ENCODE measurements around the gene ETFRF1.

ETFRF1 gene

DNA sequence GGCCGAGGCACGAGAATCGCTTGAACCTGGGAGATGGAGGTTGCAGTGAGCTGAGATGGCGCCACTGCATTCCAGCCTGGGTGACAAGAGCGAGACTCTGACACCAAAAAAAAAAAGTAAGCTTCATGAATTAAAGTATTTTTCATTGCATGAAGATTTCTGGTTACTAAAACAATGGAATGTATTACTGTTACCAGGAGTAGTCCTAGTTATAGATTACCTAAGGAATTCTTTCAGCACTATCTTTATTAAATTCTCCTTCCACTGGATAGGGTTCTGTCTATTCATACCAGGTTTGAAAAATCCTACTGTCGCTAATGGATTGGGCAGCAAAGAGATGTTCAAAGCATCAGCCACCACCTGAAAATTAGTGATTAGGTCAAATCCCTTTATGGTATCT lies 12.4 kb downstream of the ETFRF1 start:
- FAIRE-seq (no peak), DNase-seq (ENCODE audit: insufficient read length, low spot score) (no peak)
- TF ChIP-seq PAX5 (IDR thresholded peaks at IDR 0.05; ENCODE audit: insufficient read depth, low read length, severe bottlenecking) (no peak), TAF1 (IDR thresholded peaks at IDR 0.05; ENCODE audit: low read depth, low read length) (no peak), SPI1 (IDR thresholded peaks at IDR 0.05; ENCODE audit: low read depth, low read length) (no peak), POLR2AphosphoS5 (IDR thresholded peaks at IDR 0.05; ENCODE audit: low read depth, low read length) (no peak), POU2F2 (IDR thresholded peaks at IDR 0.05; ENCODE audit: low read depth, low read length) (no peak), POLR2A (IDR thresholded peaks at IDR 0.05; ENCODE audit: low read depth, low read length) (no peak)

DNA sequence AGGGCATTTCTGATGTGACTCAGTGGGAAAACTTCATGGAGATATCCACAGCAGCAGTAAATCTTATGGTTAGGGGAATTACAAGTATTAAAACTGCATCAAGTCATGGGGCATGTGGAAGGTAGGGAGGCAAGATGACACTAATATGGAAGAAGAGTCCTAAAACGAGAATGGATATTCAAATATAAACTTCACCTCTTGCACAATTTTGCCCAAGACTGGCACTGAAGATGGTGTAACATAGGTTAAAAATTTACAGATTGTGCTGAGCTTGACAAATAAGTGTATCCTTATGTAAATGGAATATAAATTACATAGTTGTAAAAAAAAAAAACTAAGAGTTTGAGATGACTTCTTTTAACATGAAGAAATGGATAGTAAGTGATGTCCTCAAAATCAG lies 12.8 kb downstream of the ETFRF1 start:
- FAIRE-seq (no peak), DNase-seq (ENCODE audit: insufficient read length, low spot score) (no peak)
- TF ChIP-seq POLR2A (IDR thresholded peaks at IDR 0.05; ENCODE audit: low read depth, low read length) = no peak
- no peak for TF ChIP-seq SPI1 (IDR thresholded peaks at IDR 0.05; ENCODE audit: low read depth, low read length)
- TF ChIP-seq PAX5 (IDR thresholded peaks at IDR 0.05; ENCODE audit: insufficient read depth, low read length, severe bottlenecking) = no peak
- TF ChIP-seq POLR2AphosphoS5 (IDR thresholded peaks at IDR 0.05; ENCODE audit: low read depth, low read length) = no peak

DNA sequence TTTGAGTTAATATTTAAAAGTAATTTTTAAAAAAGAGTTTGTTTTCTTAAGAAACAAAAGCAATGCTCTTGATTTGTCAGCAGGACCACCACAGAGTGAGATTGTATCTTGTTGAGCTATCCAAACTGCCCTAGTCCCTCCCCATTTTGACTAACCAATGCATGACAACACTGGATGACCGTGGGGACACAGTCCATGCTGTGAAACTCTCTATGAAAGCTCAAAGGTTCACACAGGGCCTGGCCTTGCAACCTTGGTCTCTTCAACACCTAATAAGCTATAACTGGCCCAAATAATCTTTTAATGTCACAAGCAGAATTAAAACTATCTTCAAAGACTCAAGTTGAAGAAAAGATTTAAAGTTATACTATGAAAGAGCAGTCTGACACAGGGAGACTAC lies 13.5 kb downstream of the ETFRF1 start:
- TF ChIP-seq POLR2AphosphoS5 (IDR thresholded peaks at IDR 0.05; ENCODE audit: low read depth, low read length) (no peak), TAF1 (IDR thresholded peaks at IDR 0.05; ENCODE audit: low read depth, low read length) (no peak), POU2F2 (IDR thresholded peaks at IDR 0.05; ENCODE audit: low read depth, low read length) (no peak), SPI1 (IDR thresholded peaks at IDR 0.05; ENCODE audit: low read depth, low read length) (no peak), PAX5 (IDR thresholded peaks at IDR 0.05; ENCODE audit: insufficient read depth, low read length, severe bottlenecking) (no peak), POLR2A (IDR thresholded peaks at IDR 0.05; ENCODE audit: low read depth, low read length) (no peak)
- DNase-seq (ENCODE audit: insufficient read length, low spot score) = no peak
- FAIRE-seq = no peak

DNA sequence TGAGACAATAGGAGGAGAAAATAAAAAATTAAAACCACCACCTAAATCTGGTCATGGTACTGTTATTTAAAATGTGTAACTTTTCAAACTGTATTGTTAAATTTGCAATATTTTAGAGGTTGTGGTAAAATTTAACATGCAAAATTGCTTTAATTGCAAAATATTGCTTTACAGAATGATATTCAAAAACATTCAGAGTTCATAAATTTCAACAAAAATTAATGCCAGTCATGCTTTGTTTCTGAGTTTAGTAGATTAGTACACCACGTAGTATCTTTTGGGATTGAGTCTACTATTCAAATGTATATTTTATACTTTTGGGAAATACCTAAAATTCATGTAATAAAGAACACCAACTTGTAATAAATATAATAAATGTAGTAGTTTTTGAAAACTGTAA lies 18.3 kb downstream of the ETFRF1 start:
- DNase-seq (ENCODE audit: insufficient read length, low spot score) = no peak
- TF ChIP-seq POLR2A (IDR thresholded peaks at IDR 0.05; ENCODE audit: low read depth, low read length) (no peak), TAF1 (IDR thresholded peaks at IDR 0.05; ENCODE audit: low read depth, low read length) (no peak), SPI1 (IDR thresholded peaks at IDR 0.05; ENCODE audit: low read depth, low read length) (no peak), POU2F2 (IDR thresholded peaks at IDR 0.05; ENCODE audit: low read depth, low read length) (no peak), POLR2AphosphoS5 (IDR thresholded peaks at IDR 0.05; ENCODE audit: low read depth, low read length) (no peak), PAX5 (IDR thresholded peaks at IDR 0.05; ENCODE audit: insufficient read depth, low read length, severe bottlenecking) (no peak)
- FAIRE-seq = no peak

DNA sequence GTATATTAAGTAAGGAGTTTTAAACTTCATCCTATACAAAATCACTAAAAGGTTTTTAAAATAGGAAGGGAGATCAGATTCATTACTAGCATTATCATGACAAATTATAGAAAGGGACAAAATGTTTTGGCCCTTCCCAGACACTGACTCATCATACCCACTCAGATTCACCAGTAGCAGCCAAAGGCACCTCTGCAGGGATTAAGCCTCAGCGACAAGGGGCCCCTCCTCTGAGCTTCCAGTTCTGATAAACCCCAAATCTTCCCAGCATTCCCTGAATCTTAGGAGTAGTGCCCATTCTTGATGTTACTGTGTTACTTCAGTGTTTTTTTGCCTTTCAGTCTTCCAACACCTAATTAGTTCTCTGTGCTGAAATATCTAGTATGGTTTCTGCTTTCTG lies 41.2 kb downstream of the ETFRF1 start:
- FAIRE-seq = no peak
- TF ChIP-seq POLR2AphosphoS5 (IDR thresholded peaks at IDR 0.05; ENCODE audit: low read depth, low read length) = no peak
- TF ChIP-seq PAX5 (IDR thresholded peaks at IDR 0.05; ENCODE audit: insufficient read depth, low read length, severe bottlenecking) = no peak
- TF ChIP-seq TAF1 (IDR thresholded peaks at IDR 0.05; ENCODE audit: low read depth, low read length) = no peak
- TF ChIP-seq POU2F2 (IDR thresholded peaks at IDR 0.05; ENCODE audit: low read depth, low read length) = no peak
- no peak for TF ChIP-seq POLR2A (IDR thresholded peaks at IDR 0.05; ENCODE audit: low read depth, low read length)
- TF ChIP-seq SPI1 (IDR thresholded peaks at IDR 0.05; ENCODE audit: low read depth, low read length) = no peak
- no peak for DNase-seq (ENCODE audit: insufficient read length, low spot score)

DNA sequence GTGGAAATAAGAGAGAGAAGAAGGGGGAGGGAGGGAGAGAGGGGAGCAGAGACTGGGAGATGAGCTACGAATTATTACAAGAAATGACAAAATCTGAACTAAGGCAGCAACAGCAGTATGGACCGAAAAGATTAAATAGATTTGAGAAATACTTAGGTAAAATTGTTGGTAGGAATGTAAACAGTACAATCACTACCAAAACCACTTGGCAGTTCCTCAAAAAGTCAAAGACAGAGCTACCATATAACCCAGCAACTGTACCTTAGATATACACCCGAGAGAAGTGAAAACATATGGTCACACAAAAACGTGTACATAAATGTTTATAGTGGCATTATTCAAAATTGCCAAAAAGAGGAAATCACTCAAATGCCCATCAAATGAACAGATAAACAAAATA lies 41.6 kb downstream of the ETFRF1 start:
- TF ChIP-seq PAX5 (IDR thresholded peaks at IDR 0.05; ENCODE audit: insufficient read depth, low read length, severe bottlenecking) = no peak
- DNase-seq (ENCODE audit: insufficient read length, low spot score) = no peak
- FAIRE-seq = no peak

DNA sequence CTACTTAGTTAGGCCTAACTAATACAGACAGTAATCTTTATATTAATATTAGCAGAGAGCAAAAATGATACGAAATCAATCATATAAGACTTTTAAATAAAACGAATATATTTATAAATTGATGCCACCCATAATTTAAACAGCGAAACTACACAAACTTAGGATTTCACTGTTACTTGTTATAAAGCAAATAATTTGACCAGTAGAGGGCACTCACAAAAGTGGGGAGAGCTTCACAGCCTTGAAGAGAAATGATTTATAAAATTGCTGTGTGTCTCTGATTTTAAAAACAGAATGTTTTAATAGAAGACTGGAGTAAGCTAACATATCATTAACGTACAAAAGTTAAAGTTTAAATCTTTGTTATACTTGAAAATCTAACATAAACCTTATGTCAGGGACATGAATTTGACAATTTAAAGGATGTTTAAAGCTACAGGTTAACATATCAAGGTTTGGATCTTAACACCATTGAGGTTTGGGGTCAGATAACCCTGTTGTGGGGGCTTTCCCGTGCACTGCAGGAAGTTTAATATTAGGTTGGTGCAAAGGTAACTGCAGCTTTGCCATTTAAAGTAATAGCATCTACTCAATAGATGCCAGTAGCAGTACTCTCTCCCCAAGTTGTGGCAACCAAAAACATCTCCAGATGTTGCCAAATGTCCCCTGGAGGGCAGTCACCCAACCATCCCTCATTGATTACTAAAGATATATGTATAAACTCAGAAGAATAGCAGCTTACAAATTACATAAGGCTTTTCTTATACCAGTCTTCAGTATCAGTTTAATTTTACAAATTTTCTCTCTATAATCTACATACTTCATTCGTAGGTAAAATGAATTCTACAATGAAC lies 46.4 kb downstream of the ETFRF1 start:
- DNase-seq (ENCODE audit: insufficient read length, low spot score) = no peak
- no peak for TF ChIP-seq SPI1 (IDR thresholded peaks at IDR 0.05; ENCODE audit: low read depth, low read length)
- TF ChIP-seq POU2F2 (IDR thresholded peaks at IDR 0.05; ENCODE audit: low read depth, low read length) = no peak
- TF ChIP-seq POLR2A (IDR thresholded peaks at IDR 0.05; ENCODE audit: low read depth, low read length) = no peak
- no peak for TF ChIP-seq POLR2AphosphoS5 (IDR thresholded peaks at IDR 0.05; ENCODE audit: low read depth, low read length)
- TF ChIP-seq PAX5 (IDR thresholded peaks at IDR 0.05; ENCODE audit: insufficient read depth, low read length, severe bottlenecking) = no peak
- TF ChIP-seq TAF1 (IDR thresholded peaks at IDR 0.05; ENCODE audit: low read depth, low read length) = no peak
- FAIRE-seq = peak; percentile 69

DNA sequence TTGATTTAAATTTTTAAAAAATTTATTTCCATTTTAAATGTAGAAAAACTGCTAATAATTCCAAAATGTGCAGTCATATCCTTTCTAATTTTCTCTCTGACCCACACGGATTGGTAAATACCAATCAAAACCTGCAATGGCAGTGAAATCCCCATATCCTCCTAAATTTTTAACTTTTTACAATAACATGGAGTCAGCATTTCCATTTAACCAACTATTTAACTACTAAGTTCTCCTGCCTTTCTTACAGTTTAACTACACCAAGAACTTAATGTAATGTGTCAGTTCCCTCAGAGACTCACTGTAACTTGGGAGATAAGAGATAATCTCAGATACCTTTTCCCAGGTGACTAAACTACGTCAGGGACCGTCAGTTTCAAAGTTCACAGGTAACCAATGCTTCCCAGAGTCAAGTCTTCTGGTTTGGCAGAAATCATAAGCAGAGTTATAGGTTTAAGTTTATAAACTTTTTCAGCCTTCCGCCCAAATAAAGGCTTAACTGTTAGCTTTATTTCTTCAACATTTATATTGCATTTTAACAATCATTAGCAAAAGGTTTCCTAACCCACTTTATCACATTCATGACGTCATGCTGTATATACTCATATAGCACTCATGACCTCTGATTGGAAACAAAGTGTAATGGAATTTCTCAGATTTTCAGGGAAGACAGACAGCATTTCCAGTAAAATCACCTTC lies 48.1 kb downstream of the ETFRF1 start:
- no peak for FAIRE-seq
- TF ChIP-seq PAX5 (IDR thresholded peaks at IDR 0.05; ENCODE audit: insufficient read depth, low read length, severe bottlenecking) (no peak), POLR2AphosphoS5 (IDR thresholded peaks at IDR 0.05; ENCODE audit: low read depth, low read length) (no peak), POLR2A (IDR thresholded peaks at IDR 0.05; ENCODE audit: low read depth, low read length) (no peak), POU2F2 (IDR thresholded peaks at IDR 0.05; ENCODE audit: low read depth, low read length) (no peak), SPI1 (IDR thresholded peaks at IDR 0.05; ENCODE audit: low read depth, low read length) (no peak), TAF1 (IDR thresholded peaks at IDR 0.05; ENCODE audit: low read depth, low read length) (no peak)
- no peak for DNase-seq (ENCODE audit: insufficient read length, low spot score)

DNA sequence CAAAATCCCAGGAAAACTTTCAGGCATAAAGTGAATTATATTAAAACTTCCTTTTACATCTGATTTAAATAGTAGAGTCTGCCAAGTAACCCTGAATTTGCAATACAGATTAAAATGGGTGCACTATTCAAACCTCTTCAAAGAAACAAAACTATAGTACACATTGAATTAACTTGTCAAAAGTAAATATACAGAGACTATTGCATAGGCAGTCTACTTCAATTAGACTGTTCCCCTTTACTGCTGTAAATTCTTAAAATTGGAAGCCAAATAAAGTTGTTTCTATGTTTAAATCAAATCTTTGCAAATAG lies 48.6 kb downstream of the ETFRF1 start:
- TF ChIP-seq TAF1 (IDR thresholded peaks at IDR 0.05; ENCODE audit: low read depth, low read length) = no peak
- no peak for TF ChIP-seq POLR2AphosphoS5 (IDR thresholded peaks at IDR 0.05; ENCODE audit: low read depth, low read length)
- TF ChIP-seq POU2F2 (IDR thresholded peaks at IDR 0.05; ENCODE audit: low read depth, low read length) = no peak
- TF ChIP-seq SPI1 (IDR thresholded peaks at IDR 0.05; ENCODE audit: low read depth, low read length) = no peak
- TF ChIP-seq PAX5 (IDR thresholded peaks at IDR 0.05; ENCODE audit: insufficient read depth, low read length, severe bottlenecking) = no peak
- TF ChIP-seq POLR2A (IDR thresholded peaks at IDR 0.05; ENCODE audit: low read depth, low read length) = no peak
- DNase-seq (ENCODE audit: insufficient read length, low spot score) (no peak), FAIRE-seq (no peak)
